ENCODE measurements around the gene ADAMTSL1.
"Not testable (repeated sequence)": the region's sequence is repeated elsewhere in the genome, so short reads cannot be mapped to it uniquely, and the experiment has no call there.

Gene ADAMTSL1

DNA sequence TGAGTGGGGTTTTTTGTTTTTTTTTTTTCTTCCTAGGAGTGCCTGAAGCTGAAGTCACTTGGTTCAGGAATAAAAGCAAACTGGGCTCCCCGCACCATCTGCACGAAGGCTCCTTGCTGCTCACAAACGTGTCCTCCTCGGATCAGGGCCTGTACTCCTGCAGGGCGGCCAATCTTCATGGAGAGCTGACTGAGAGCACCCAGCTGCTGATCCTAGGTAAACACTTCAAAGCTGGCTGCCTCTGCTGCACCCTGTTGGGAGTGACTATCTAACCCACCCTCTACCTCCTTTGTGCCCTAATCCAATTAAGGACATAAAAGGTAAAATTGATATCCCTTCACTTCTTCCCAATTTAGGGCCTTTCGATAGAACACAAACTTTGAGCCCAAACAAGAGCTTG, 352.3 kb downstream of the ADAMTSL1 start:
- no peak for DNase-seq

- DNase-seq: no peak
These were observed 355.1 kb downstream of the ADAMTSL1 start for GRCh38 chr9:18829066-18829465.

DNA sequence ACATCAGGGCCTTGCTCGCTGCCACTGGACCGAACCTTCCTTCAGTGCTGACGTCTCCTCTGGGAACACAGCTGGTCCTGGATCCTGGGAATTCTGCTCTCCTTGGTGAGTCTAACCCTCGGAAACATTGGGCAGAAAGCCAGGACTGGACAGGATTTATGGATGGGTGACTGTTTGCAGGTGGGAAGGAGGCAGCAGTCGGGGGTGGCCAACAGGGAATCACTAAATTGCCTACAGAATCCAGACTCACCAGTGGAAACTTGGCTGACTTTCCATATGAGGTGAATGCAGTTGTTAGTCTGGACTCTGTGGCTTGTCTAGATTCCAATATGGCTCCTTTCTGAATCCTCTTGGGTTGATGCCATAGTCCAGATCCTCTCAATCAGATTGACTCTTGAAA, 355.9 kb downstream of the ADAMTSL1 start:
- DNase-seq: no peak

DNA sequence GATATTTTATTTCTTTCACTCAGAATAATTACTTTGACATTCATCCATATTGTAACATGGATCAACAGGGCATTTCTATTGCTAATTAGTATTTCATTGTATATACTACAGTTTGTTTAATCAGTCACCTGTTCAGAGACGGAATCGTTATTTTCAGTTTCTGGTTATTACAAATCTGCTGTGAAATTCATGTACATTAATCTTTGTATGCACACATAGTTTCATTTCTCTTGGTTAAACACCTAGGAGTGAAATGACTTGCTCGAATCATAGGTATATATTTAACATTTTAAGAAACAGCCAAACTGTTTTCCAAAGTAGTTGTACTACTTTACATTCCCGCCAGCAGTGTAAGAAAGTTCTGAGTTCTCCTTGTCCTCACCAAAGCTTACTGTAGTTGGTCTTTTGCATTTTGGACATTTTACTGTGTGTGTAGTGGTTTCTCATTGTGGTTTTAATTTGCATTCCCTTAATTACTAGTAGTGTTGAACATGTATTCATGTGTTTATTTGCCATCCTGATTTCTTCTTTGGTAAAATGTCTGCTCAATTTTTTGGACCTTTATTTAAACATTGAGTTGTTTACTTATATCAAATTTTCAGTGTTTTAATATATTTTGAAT, 360.9 kb downstream of the ADAMTSL1 start:
- no peak for DNase-seq

DNA sequence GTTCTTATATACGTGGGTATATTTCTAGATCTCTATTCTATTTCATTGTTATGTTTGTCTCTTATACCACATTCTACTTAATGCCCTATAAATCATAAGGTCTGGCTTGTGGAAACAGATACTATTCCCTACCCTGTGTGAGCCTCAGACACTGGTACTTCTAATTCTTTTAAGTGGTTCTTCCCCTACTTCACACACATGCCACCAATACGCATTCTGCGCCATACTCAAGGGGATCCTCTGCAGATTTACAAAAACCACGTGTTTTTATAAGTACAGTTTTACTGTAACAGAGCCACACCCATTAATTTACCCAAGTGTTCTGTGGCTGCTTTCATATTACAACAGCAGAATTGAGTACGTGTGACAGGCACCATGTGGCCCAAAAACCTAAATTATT, 363.4 kb downstream of the ADAMTSL1 start:
- DNase-seq: no peak

DNA sequence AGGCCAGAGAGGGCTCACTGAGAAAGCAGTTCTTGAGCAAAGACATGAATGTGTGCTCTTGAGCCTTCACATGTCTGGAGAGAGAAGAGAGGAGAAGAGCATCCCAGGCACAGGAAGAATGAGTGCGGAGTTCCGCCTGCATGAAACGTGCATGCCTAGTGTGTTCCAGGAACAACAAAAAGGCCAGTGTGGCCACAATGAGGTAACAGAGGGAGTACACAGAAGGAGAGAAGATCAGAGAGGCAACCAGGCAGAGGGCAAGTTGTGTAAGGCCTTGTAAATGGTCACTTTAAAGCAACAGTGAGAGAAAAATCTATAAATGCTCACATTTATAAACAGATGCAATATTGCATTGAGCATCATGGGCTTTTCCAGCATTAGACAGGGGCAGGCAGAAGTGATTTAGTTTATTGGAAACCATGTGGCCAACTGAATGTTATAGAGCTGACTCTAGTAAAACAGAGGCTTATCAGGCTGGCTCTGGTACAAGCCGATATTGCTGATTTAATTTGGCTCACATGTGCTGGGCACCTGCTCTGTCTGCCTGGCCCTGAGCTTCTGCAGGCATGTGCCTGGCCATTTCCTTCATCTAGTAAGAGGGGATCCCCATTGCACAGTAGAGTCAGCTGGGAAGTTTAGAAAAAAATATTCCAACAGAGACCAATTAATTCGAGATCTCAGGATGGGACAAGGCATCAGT, 373.8 kb downstream of the ADAMTSL1 start:
- no peak for DNase-seq

DNA sequence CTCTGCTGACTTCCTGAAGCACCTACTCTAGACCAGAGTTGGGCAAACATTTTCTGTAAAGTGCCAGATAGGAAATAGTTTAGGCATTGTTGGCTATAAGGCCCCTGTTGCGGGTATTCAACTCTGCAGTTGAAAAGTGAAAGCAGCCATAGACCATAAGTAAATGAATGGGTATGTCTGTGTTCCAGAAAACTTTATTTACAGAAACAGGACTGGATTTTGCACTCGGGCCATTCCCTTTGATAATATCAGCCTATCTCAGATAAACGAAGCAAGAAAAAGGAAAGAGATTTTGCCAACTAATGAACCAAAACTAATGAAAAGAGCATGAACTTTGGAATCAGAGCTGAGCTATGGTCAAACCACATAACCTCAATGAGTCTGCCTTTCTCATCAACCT, 374.7 kb downstream of the ADAMTSL1 start:
- no peak for DNase-seq

GRCh38 chr9:18849270-18849669, 375.3 kb downstream of the ADAMTSL1 start:
- no peak for DNase-seq

- no peak for DNase-seq
These were observed 376.1 kb downstream of the ADAMTSL1 start for GRCh38 chr9:18849890-18850677.

GRCh38 chr9:18851069-18851795, 377.3 kb downstream of the ADAMTSL1 start:
- DNase-seq: no peak

GRCh38 chr9:18855656-18856055, 381.7 kb downstream of the ADAMTSL1 start:
- DNase-seq: no peak

- no peak for DNase-seq
These were observed 383.4 kb downstream of the ADAMTSL1 start for GRCh38 chr9:18857334-18857733.

DNA sequence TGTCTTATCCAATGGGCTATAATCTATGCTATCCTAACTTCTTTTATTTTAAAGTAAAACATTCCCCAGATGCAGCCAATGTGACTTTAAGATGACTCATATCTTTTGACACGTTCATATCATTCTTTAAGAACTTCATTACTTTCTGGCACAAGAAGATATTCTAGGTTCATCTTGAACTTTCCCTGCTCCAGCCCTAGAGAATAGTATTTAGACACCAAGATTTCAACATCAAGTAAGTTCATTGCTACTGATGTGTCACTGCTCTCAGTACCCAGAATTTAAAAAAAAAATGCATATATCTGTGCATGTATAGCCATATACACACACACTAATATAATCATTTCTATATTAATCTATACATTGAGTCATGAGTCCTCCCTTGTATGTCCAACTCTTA, 383.8 kb downstream of the ADAMTSL1 start:
- DNase-seq: no peak

DNA sequence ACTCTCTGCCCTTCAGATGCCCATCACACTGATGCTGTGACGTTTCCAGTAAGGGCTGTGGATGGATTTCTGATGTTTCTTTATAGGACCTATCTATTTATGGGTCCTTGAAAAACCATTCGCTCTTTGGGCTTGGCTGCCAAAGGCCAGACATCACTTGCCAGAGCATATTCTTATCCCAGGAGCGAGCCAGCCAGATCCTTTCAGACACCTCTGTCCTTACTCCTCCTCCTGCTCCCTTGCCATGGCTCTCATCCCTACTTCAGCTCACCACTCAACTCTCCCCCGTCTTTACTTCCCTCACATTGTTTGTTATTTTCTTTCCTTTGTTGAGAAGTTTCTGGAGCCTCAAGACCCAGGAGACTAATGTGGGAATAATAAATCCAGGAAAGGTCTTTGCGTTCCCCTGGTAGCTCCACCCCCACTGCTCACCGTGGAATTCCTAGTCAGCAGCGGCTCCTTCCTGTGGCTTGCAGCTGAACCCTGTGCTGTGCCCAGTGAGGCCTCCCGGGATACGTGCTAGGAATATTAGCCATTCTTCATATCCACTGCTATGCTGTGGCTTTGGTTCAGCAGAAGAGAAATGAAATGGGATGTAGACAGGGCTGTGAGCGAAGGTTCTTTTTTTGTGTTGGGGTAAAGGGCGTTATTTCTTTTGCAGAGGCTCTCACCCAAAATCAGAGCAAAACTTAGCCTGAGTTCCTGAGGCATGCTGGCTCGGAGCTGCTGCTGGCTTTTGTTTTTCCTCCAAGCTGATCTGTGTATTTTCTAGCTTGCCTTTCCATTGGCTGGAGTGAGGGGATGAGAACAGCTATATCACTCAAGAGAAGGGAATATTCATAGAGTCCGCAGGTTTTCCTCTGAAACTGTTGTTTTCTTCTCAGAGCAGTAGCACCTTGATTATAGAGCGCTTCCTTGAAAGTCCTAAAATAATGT, 387.9 kb downstream of the ADAMTSL1 start:
- DNase-seq: peak; percentile 84

DNA sequence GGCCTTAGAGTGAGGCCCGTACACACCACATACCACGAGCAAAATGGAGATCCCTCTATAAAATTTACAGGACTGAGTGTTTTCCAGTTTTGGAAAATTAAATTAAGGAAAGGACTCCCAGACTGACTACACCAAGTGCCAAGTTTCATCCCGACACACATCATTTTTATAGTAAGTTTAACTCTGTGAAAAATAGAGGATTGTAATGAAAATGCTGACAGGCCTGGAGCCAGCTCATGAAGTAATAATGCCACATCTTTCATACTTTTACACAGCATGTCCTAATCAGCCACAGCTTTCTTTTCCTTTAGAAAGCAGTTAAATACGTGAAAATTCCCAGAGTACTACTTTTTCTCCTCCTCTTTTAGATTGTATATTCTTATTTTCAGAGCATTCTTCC, 389.8 kb downstream of the ADAMTSL1 start:
- no peak for DNase-seq

GRCh38 chr9:18864516-18864915, 390.6 kb downstream of the ADAMTSL1 start:
- DNase-seq: no peak

GRCh38 chr9:18865542-18865941, 391.6 kb downstream of the ADAMTSL1 start:
- no peak for DNase-seq

GRCh38 chr9:18866121-18866831, 392.3 kb downstream of the ADAMTSL1 start:
- DNase-seq: no peak

- DNase-seq: no peak
These were observed 395.8 kb downstream of the ADAMTSL1 start for GRCh38 chr9:18869725-18870124.

- no peak for DNase-seq
These were observed 400.1 kb downstream of the ADAMTSL1 start for GRCh38 chr9:18874069-18874468.

DNA sequence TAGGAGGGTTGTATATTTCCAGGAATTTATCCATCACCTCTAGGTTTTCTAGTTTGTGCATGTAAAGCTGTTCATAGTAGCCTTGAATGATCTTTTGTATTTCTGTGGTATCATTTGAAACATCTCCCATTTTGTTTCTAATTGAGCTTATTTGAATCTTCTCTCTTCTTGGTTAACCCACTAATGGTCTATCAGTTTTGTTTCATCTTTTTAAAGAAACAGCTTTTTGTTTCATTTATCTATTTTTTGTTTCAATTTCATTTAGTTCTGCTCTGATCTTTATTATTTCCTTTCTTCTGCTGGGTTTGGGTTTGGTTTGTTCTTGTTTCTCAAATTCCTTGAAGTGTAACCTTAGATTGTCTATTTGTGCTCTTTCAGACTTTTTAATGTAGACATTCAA, 401.0 kb downstream of the ADAMTSL1 start:
- not testable (repeated sequence) for DNase-seq

Data from right forelimb (tissue), 1 donor.